ENCODE measurements around the gene CHMP6. TPM values are rescaled to one million over a fixed set of nuclear protein-coding genes. Genes with fewer than 3 reads are reported as not detected.
A peak's percentile ranks its signal among the peaks of the same experiment; 100 is the strongest.

CHMP6 gene
- polyA plus RNA-seq, 3 donors: 20.3 to 44.8 (median 44.1) TPM

GRCh38 chr17:81045590-81046095 lies 54.0 kb downstream of the CHMP6 start:
- WGBS (ENCODE audit: insufficient coverage): 66% methylated on average over 5 of the region's 9 CpGs
- Mint-ChIP-seq H3K27ac (no peak overlapping the region), H3K9me3 (no peaks in the 10 kb centered on the region), H3K4me3 (no peak overlapping the region), H3K4me1 (peaks cover 30% of the 10 kb centered on the region), H3K36me3 (peaks cover 0 to 2% of the 10 kb centered on the region in 2 donors), H3K27me3 (ENCODE audit: low read depth in 3 of 3) (peaks cover 1 to 6% (median 3%) of the 10 kb centered on the region in 3 donors)
- DNase-seq: no peak
- Histone ChIP-seq H3K9me3 (replicated peaks in 1 of 2; ENCODE audit: control insufficient read depth in 1 of 2, insufficient read depth in 1 of 2, low read length in 2 of 2) (no peaks in the 10 kb centered on the region), H3K79me2 (ENCODE audit: insufficient read depth, low read length) (no peaks in the 10 kb centered on the region), H4K20me1 (ENCODE audit: insufficient read depth, low read length) (peaks cover 48% of the 10 kb centered on the region), H2AFZ (ENCODE audit: insufficient read depth, low read depth, low read length, poor library complexity, severe bottlenecking) (no peak overlapping the region), H3K27me3 (ENCODE audit: control insufficient read depth in 2 of 2, insufficient read depth in 2 of 2, low read length in 2 of 2) (no peaks in the 10 kb centered on the region), H3K4me3 (replicated peaks in 1 of 3; ENCODE audit: low read depth in 2 of 3, low read length in 3 of 3) (no peak overlapping the region), H3K4me2 (replicated peaks; ENCODE audit: extremely low read depth, low read length, poor library complexity, severe bottlenecking) (no peak overlapping the region), H3K27ac (ENCODE audit: low read depth in 1 of 2, low read length in 2 of 2) (no peak overlapping the region), H3K9ac (ENCODE audit: insufficient read depth, low read length, poor library complexity, severe bottlenecking) (no peak overlapping the region), H3K4me1 (ENCODE audit: control insufficient read depth in 1 of 2, insufficient read depth in 2 of 2, low read length in 2 of 2) (peaks cover 25 to 32% of the 10 kb centered on the region in 2 donors), H3K36me3 (replicated peaks in 1 of 2; ENCODE audit: control insufficient read depth in 1 of 2, insufficient read depth in 2 of 2, low read length in 2 of 2) (no peaks in the 10 kb centered on the region)
- intact Hi-C loops (cut with micrococcal nuclease): no loop called here
- TF ChIP-seq CTCF (IDR thresholded peaks at IDR 0.05): no peak

DNA sequence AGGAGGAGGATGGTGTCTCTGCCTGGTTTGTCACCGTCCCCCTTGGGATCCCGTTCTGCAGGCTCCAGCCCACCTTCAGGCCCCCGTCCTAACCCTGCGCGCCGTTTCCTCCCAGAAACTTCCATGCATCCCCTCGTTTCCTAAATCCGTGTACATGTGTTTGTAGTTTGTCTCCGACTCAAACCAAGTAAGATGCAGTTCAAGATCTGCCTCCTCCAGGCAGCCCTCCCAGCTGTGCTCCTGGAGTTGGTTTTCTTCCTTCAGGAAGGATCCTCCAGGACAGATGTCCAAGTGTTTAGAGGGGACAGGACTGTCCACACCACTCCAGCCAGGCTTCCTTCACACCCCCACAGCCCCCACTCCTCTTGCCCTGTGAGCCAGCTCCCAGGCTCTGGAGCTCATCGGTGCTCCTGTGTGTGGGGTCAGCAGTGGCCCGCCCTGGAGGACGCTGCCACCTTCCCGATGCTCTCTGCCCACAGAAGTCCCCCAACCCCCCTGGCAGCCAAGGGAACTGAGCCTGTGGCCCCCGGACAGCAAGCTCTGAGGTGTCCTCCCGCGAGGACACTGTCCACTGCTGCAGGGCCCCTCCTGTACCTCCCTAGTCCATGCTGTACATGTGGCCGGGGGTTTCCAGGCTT lies 54.6 kb downstream of the CHMP6 start:
- peaks cover 42% of the 10 kb centered on the region for H4K20me1 ChIP-seq (ENCODE audit: insufficient read depth, low read length)
- peak overlapping the region in 1 of 7 donors; percentile 9 for H3K27ac Mint-ChIP-seq
- peaks cover 1 to 6% (median 3%) of the 10 kb centered on the region in 3 donors for H3K27me3 Mint-ChIP-seq (ENCODE audit: low read depth in 3 of 3)
- peaks cover 36% of the 10 kb centered on the region for H3K4me1 Mint-ChIP-seq
- no peaks in the 10 kb centered on the region for H3K9me3 Mint-ChIP-seq
- peaks cover 0 to 6% of the 10 kb centered on the region in 2 donors for H3K36me3 Mint-ChIP-seq
- H3K4me2 ChIP-seq (replicated peaks; ENCODE audit: extremely low read depth, low read length, poor library complexity, severe bottlenecking): no peak overlapping the region
- no peaks in the 10 kb centered on the region for H3K79me2 ChIP-seq (ENCODE audit: insufficient read depth, low read length)
- no peak overlapping the region for H3K4me3 ChIP-seq (replicated peaks in 1 of 3; ENCODE audit: low read depth in 2 of 3, low read length in 3 of 3)
- 94% methylated on average over 15 of the region's 17 CpGs for WGBS (ENCODE audit: insufficient coverage)
- no peak overlapping the region for H2AFZ ChIP-seq (ENCODE audit: insufficient read depth, low read depth, low read length, poor library complexity, severe bottlenecking)
- H3K4me3 Mint-ChIP-seq: no peak overlapping the region
- no peak for DNase-seq
- no peak overlapping the region for H3K9ac ChIP-seq (ENCODE audit: insufficient read depth, low read length, poor library complexity, severe bottlenecking)
- intact Hi-C loops (cut with micrococcal nuclease): no loop called here
- TF ChIP-seq CTCF (IDR thresholded peaks at IDR 0.05): no peak
- H3K27me3 ChIP-seq (ENCODE audit: control insufficient read depth in 2 of 2, insufficient read depth in 2 of 2, low read length in 2 of 2): no peaks in the 10 kb centered on the region
- H3K27ac ChIP-seq (ENCODE audit: low read depth in 1 of 2, low read length in 2 of 2): no peak overlapping the region
- no peaks in the 10 kb centered on the region for H3K36me3 ChIP-seq (replicated peaks in 1 of 2; ENCODE audit: control insufficient read depth in 1 of 2, insufficient read depth in 2 of 2, low read length in 2 of 2)
- peaks cover 31 to 38% of the 10 kb centered on the region in 2 donors for H3K4me1 ChIP-seq (ENCODE audit: control insufficient read depth in 1 of 2, insufficient read depth in 2 of 2, low read length in 2 of 2)
- H3K9me3 ChIP-seq (replicated peaks in 1 of 2; ENCODE audit: control insufficient read depth in 1 of 2, insufficient read depth in 1 of 2, low read length in 2 of 2): no peaks in the 10 kb centered on the region

Data from CD14-positive monocyte (primary cell).